ENCODE data around the gene TREML4. TPM values are rescaled to one million over a fixed set of nuclear protein-coding genes. Genes with fewer than 3 reads are reported as not detected.

The TREML4 gene
- total and polyA plus RNA-seq, 2 of the 8 experiments (the other 6 are each of a cell fraction or from before 2014, with no cell fraction given) = not detected

DNA sequence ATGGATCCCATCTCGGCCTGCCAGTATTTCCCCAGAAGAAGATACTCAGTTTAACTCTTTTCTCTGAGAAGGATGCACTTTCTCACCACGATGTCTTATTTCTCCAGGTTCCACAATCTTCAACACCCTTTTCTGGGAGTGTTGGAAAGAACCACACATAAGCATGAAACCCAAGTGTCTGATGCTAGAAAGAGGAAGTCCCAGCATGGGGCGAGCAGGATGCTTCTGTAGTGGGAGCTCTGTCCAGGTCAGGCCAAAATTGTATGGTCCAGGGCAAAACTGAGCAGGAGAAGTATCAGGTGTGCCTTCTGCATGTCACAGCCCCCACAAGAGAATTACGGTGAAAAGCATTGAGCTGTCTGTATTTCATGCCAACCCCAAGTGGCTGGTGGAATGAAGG lies 47.3 kb downstream of the TREML4 start (continued):
- no peak for TF ChIP-seq CTBP2 (IDR thresholded peaks at IDR 0.05; ENCODE audit: borderline replicate concordance, insufficient read depth, insufficient read length, low read length)
- no peak for TF ChIP-seq NRF1 (IDR thresholded peaks at IDR 0.05; ENCODE audit: low read depth, low read length)
- TF ChIP-seq RXRA (IDR thresholded peaks at IDR 0.05; ENCODE audit: insufficient read depth, low read depth, low read length) = no peak
- TF ChIP-seq JUN (IDR thresholded peaks at IDR 0.05; ENCODE audit: low read depth, low read length) = no peak
- TF ChIP-seq YY1 (IDR thresholded peaks at IDR 0.05; ENCODE audit: low read depth, low read length) = no peak
- TF ChIP-seq, protein P1, sequence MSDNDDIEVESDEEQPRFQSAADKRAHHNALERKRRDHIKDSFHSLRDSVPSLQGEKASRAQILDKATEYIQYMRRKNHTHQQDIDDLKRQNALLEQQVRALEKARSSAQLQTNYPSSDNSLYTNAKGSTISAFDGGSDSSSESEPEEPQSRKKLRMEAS (IDR thresholded peaks at IDR 0.05) = no peak
